GM18526 (cell line): ENCODE results near the gene CLCN3.

ENCODE experiments used
- POLR2A ChIP-seq: IDR thresholded peaks from 3 replicates; pipeline ENCODE4 v1.6.1; 2011; ENCODE audit not compliant: insufficient read length; ENCODE audit errors: extremely low read depth

CLCN3 gene

GRCh38 chr4:169663402-169663801 lies 43.0 kb downstream of the CLCN3 start:
- no peak for TF ChIP-seq POLR2A

- TF ChIP-seq POLR2A = no peak
These were observed 43.5 kb downstream of the CLCN3 start for GRCh38 chr4:169663831-169664230.

- no peak for TF ChIP-seq POLR2A
These were observed 44.2 kb downstream of the CLCN3 start for GRCh38 chr4:169664615-169665014.

DNA sequence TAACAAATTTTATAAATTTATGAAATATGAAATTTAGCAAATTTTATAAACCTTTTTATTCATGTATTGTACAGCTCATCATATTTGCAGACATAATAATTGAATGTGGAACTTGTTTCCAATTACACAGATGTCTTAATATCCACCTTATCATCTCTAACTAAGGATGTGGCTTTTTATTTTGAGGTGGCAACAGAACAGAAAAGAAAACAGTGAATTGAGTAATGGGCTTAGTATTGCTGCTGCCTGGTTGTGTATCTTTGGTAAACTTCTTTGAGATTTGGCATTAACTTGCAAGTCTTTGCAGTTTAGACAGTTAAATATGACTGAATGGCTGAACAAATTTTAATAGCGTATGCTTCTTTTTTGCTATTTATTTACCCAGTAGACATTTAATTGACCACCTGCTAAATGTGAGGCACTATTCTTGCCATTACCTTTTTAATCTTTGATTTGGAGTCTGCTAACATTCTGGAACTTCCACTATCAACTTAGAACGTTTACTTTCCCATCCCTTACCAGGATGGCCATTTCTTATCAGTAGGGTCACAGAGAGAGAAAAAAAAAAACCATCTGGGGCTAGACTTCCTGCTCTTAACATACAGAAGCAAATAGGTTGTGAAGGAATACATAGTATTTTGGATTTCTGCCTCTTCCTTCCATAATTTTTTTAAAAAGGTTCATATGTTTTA lies 44.8 kb downstream of the CLCN3 start:
- TF ChIP-seq POLR2A = no peak

DNA sequence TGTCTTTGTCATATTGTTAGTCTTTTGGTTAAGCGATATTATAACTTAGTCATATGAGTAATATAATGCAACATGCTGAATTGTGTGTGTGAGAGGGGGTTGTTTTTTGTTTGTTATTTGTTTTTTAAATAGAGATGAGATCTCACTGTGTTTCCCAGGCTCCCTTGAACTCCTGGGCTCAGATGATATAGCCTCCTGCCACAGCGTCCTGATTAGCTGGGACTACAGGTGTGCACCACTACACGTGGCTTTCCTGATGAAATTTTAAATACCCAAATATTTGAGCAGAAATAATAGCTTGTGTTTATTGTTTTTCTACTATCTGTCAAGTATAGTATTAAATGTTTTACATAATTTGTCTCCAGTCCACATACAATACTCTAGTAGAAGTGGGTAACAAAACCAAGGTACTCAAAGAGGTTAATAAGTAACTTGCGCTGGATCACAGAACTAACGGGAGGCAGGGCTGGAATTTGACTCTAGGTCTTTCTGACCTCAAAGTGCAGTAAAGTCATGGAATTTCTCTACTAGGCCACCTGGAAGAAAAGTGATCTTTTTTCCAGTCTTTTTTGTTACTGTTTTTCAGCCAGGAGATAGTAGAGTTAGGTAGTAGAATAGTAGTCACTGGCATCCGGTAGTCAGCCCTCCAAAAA lies 47.8 kb downstream of the CLCN3 start:
- no peak for TF ChIP-seq POLR2A

GRCh38 chr4:169675825-169676224 lies 55.4 kb downstream of the CLCN3 start:
- no peak for TF ChIP-seq POLR2A

DNA sequence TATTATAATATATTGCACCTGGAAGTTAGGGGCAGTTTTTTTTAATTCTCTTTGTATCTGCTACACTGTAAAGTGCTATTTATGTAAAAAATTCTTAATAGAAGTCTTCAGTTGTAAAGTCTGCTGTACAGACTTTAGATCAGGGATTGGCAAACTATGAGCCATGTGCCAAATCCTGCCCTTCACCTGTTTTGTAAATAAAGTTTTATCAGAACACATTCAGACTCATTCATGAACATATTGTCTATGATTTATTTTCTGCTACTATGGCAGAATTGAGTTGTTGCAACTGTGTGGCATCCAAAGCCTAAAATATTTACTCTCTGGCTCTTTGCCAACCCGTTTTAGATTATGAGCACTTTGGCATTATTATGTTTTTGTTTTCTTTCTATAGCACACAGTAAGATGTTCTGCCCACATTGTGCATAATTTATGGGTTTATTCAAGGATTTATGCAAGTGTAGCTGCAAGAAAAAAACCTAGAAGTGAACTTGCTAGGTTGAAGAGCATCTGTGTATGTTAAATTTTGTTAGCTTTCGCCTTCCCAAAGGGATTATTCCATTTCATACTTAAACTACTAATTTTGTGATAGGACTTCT lies 56.9 kb downstream of the CLCN3 start:
- no peak for TF ChIP-seq POLR2A

GRCh38 chr4:169682372-169683047 lies 62.1 kb downstream of the CLCN3 start:
- TF ChIP-seq POLR2A = no peak

- no peak for TF ChIP-seq POLR2A
These were observed 69.3 kb downstream of the CLCN3 start for GRCh38 chr4:169689681-169690080.

GRCh38 chr4:169690787-169691186 lies 70.4 kb downstream of the CLCN3 start:
- TF ChIP-seq POLR2A = no peak

GRCh38 chr4:169698331-169698730 lies 78.0 kb downstream of the CLCN3 start:
- no peak for TF ChIP-seq POLR2A

DNA sequence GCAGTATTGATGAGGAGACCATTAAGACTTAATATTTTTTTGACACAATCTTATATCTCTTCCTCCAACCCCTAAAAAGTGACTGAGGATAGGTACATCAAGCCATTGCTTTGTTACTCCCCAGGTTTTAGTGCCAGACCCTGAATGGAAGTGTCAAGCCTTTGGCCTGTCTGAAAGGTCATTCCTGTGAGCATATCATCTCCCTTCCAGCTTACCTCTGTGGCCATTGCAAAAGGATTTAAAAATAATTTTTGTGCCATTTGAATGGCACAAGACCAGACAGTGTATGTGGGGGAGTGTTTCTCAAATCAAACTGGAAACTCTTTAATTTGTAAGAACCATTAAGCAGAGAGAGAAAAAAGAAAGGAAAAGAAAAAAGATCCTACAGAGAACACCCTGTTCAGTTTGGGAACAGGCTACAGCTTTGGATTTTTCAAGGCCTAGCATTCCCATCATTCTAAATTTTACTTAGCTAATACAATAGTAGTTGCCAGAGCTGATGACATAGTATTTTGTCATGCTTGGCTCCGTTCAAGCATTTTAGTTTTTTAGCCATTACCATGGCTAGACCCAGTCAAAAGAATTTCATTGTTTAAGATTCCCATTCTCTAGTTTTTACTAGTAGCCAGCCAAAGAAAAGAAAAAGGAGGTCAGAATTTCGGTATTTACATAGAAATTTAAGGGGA lies 87.7 kb downstream of the CLCN3 start:
- TF ChIP-seq POLR2A = no peak

DNA sequence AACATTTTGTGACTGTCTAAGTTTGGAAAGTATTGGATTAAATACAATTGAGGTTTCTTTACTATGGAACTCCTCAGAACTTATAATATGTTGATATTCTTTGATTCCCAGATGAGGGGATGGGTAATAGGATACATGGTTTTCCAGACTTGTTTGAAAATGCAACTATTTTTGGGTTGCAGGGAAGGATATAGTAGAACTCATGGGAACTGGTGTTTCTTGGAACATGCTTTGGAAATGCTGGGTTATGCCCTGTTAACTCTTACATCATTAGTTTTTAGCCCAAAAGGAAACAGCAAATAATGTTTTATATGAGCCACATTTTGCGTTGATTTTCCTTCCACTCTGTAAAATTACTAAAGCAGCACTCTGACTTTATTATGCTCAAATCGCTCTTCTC lies 95.4 kb downstream of the CLCN3 start:
- no peak for TF ChIP-seq POLR2A

GRCh38 chr4:169716677-169717076 lies 96.3 kb downstream of the CLCN3 start:
- TF ChIP-seq POLR2A = no peak

- no peak for TF ChIP-seq POLR2A
These were observed 100.2 kb downstream of the CLCN3 start for GRCh38 chr4:169720529-169720928.
